Superior temporal gyrus (tissue), 1 donor: ENCODE results near the gene RYR1.
A peak's percentile ranks its signal among the peaks of the same experiment; 100 is the strongest.

Source experiments
- DNase-seq: peaks from one replicate; pipeline ENCODE4 v3.0.0-alpha.2; 2016; ENCODE audit errors: extremely low spot score

RYR1 gene

GRCh38 chr19:38433268-38433733 lies at the start of gene RYR1:
TSS of gene RYR1 (plus strand) at chr19:38433691. CDS start at chr19:38433830, 139 bp downstream.
- peak; percentile 23 for DNase-seq

DNA sequence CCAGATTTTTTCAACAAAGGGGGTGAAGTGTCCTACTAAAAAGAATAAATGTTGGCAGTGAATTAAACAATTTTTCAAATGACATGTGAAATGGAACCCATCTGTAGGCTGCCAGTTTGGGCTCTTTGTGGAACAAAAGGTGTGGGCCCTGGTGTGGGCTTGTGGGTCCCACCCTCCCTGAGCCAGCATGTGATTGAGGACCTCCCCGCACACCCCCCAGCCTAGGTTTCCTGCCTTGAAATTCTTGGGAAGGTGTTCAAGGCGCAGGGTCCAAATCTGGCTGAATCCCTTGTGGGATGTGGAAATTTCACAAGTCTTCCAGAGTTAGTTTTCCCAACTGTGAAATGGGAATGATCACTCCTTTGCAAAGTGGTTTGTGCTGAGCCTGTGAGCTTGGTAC lies 49.7 kb upstream of the RYR1 start:
- DNase-seq, result no peak

DNA sequence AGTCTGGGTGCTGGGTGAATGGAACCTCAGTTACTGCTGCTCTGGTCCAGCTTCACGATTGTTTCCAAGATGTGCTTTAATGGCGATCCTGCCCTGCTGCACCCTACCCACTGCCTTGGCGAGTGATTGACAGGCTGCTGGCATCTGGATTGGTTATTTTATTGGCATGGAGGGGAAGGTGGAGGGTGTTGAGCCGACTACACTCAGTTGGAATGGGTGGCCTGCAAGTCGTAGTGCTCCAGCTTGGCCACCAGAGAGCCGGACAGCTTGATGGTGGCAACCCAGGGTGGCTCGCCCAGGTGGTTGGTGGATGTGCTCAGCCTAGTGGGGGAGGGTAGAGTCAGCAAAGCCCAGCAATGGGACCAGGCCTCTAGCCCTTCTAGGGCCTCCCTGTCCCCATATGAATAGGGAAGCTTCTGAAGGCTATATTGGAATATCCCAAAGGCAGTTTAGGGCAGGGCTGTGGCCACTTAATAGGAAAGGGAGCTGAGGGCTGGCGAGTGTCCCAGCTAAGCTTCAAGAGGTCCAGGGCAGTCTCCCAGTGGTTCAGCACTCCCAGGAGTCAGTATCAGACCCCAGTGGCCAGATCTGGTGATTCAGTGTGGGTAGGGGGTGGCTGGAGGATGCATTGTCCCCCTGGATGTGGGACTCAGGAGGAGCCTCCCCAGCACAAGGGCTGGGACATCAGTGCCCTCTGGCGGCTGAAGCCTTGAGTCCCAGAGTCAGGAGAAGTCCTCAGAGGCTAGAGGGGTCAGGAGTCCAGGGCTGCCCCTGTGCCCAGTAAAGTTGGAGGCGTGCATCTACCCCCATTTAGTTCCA lies 49.1 kb upstream of the RYR1 start:
- DNase-seq, result no peak

DNA sequence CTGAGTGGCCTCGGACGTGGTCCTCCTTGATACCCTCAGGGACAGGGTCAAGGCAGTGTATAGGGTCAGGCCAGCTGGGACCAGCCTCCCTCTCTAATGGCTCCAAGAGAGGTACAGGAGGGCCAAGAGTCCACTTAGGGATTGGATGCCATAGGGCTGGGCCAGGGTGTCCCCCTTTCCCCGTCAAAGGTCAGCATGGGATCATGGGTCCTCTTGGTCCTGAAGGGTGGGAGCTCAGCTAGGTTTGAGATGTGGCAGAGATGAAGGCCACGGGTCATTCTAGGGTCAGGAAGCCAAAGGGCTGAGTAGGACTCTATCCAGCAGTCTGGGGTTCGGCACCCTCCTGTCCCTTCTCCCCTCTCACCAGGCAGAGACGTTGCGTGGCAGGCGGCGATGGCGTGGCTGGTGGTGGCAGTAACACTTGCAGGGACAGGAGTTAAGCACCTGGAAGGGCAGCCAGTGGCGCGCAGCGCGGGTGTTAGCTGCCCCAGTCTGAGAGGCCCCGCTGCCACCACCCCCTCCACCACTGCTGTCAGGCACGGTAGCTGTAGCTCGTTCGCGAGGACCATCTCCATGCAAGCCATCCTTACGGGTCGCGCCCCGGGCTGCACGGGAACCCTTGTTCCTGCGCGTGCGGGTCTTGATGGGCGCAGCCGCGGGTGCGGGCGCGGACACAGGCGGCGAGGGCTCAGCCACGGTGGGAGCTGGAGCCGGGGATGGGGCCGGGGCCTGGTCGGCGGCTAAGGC lies 48.3 kb upstream of the RYR1 start:
- no peak for DNase-seq

DNA sequence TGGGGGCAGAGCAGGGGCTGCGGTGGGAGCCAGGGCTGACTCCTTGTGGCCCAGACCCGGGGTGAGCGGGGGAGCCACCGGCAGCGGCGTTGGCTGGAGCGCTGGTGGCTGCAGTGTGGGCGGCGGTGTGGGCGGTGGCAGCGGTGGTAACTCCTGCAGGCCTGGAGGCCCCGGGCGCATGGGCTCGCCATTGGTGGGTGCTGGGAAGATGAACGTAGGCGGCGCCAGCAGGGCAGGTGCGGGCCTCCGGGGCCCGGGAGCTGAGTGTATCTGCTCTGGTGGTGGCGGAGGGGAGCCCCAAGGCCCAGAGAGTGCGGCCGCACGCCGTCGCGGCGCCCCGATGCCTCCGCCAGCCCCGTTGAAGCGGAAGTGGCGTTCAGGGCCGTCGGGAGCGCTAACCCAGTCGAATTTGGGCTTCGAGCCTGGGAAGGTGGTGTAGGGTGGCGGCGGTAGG lies 47.7 kb upstream of the RYR1 start:
- no peak for DNase-seq

DNA sequence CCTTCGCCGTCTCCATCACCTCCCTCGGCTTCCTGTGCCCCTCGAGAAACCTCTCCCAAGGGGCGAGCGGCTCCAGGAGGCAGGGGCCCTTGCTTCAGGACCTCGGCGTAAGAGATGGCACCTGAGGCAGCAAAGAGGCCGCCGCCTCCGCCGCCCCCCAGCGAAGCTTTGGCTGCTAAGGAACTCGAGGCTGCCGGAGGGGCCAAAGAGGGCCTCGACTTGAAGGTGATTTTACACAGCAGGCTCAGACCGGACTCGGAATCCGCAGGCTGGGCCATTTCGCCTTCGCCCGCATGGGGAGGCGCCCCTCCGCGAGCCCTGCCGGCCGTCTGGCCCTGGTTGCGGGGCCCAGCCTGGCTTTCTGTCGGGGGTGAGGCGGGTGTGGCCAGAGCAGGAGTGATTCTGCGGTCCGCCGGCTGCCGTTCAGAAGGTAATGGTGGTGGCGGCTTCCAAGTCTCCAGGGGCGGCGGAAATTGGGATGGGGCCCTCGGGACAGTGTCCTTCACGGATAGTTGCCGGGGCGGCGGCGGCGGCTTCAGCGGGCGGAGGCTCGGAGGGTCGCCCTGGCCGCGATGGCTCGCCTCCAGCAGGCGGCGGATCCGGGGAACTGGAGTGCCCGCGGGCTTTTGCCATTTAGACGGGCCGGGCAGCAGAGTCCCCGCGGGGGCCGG lies 47.1 kb upstream of the RYR1 start:
- DNase-seq, result no peak

- no peak for DNase-seq
Observed at GRCh38 chr19:38386971-38387549, 46.4 kb upstream of the RYR1 start.

GRCh38 chr19:38387550-38388348 lies 45.7 kb upstream of the RYR1 start, which contains the start of gene GGN:
TSS of gene GGN (minus strand) at chr19:38388034. CDS start at chr19:38387261, 773 bp downstream.
- DNase-seq, result peak; percentile 62

DNA sequence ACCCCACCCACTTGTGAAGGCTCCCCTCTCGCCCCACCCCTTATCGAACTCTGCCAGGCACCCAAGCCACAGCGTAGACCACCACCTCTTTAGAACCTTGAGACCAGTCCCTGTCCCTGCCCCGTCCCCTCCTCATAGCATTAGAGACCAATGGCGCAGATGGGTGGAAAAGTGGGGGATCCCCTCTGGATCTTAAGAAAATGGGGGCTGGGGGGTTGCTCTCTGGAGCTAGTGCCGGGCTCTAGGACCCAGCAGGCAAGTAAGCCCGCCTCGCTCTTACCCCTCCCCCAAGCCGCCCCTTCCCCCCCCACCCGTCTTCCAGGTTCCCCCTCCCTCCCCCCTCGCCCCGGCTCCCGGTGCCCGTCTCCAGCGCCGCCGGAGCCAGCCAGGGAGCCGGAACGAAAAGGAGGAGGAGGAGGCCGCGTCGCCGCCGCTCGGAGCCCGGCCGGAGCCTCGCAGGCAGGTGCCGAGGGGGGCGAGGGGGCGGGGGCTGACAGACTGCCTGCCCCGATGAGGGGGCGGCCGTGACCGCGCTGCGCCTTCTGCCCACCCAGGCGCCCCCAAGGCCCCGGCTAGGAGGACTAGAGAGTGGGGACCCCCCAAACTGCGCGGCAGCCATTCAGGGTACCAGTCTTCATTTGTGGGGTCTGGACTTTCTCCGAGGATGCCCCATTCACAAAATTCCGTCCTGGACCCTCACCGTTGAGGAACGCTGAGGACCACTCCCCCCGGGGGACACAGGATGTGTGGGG lies 45.0 kb upstream of the RYR1 start, which contains the start of gene SPRED3:
Gene SPRED3 (plus strand): TSS at position 349 of the 752 bp plus-strand sequence. CDS start 1,606 bp downstream, outside the sequence.
- no peak for DNase-seq

DNA sequence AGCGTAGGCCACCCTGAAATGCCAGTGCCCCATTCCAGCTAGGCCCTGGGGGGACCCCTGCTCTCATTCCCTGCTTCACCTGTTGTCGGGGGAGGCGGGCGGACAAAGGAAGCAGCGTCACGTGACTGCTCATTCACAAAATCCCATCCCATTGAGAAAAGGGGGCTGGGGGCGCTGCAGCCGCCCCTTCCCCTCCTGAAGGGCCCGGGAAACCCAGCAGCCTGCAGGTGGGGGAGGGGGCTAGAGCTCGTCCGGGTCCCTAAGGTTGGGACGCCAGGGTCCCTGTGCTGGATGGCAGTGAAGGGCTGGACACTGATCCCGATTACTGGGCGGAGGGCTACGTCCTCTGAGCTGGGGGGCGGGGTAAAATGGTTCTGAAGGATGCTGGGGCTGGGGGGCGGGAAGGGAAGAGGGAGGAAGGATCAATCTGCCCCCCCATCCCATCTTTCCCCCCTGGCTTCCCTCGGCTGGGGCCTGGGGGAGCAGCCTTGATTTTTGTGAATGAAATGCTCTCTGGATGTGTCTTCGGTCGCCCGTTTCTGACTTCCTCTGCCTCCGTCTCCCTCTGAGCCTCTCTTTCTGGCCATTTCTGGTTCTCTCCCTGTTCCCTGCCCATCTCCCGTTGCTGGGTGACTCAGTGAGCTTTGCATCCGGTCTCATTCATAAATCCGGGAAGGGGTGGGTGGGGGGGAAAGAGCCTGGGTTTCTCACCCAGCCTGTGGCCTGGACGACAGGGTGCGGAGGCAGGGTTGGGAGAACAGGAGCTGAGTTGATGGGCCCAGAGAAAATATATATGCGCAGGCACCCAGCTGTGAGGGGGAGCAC lies 44.2 kb upstream of the RYR1 start:
- no peak for DNase-seq

- DNase-seq, result no peak
Observed at GRCh38 chr19:38389957-38390924, 43.2 kb upstream of the RYR1 start.

DNA sequence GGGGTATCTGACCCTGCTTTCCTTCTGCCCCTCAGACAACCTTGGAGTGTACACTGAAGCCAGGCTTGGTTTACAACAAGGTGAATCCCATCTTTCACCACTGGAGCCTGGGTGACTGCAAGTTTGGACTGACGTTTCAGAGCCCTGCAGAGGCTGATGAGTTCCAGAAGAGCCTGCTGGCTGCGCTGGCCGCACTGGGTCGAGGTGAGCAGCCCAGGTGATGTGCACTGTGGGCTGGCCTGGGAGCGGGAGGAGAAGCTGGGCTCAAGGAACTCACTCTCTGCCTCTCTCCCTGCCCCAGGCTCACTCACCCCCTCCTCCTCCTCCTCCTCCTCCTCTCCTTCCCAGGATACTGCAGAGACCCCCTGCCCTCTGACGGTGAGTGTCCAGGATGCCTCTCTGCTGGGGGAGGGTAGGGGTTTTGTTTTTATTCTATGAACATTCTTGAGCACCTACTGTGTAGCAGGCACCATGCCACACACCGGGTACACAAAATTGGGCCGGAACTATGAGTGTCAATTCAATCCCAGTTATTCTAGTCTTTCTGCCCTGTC lies 41.5 kb upstream of the RYR1 start:
- no peak for DNase-seq

DNA sequence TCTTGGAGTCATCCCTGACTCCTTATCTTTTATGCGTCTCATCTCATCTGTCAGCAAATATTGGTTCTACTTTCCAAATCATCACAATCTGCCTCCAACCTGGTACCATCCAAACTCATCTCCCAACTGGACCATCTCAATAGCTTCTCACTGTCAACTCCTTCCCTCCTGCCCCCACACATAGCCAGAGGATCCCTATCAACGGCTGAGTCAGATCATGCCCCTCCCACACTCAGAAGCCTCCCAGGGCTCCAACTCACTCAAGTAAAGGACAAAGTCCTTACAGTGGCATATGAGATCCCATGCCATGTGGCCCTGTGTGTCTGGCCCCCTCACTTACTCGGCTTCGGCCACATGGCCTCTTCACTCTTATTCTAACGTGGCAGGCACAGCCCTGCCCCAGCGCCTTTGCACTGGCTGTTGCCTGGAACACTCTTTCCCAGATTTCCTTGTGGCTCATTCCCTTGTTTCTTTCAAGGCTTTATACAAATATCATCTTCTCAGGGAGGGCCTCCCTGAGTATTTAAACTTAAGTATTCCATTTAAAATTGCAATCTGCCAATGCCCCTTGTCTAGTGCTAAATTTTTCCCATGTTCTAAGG lies 40.7 kb upstream of the RYR1 start:
- DNase-seq, result no peak

- no peak for DNase-seq
Observed at GRCh38 chr19:38394488-38394887, 39.0 kb upstream of the RYR1 start.

- DNase-seq, result no peak
Observed at GRCh38 chr19:38395381-38396114, 37.9 kb upstream of the RYR1 start.

- DNase-seq, result no peak
Observed at GRCh38 chr19:38399081-38399480, 34.4 kb upstream of the RYR1 start.

GRCh38 chr19:38399537-38399936 lies 34.0 kb upstream of the RYR1 start:
- DNase-seq, result no peak
